Heart right ventricle (tissue), 16 donors: ENCODE measurements around the gene SNUPN. TPM values are rescaled to one million over a fixed set of nuclear protein-coding genes. Genes with fewer than 3 reads are reported as not detected.

Source experiments
- ATAC-seq, 8 donors: fragments of 200-7000 bp; cut with Tn5 transposase; one replicate each; pipeline ENCODE4 v1.9.1; 2020; ENCODE audit warnings: mild to moderate bottlenecking in 8 of 8, moderate library complexity in 8 of 8, moderate number of reproducible peaks in 1 of 8
- DNase-seq, 2 donors: peaks; one replicate each; pipeline ENCODE4 v3.0.0-alpha.2; 2020
- H3K27ac ChIP-seq, 10 donors: fragments of 200-600 bp; sonication (generic) in 2 of 10; one replicate each; pipeline versions ENCODE4 v1.5.0 to v1.8.0; 2020 to 2022; ENCODE audit warnings: mild to moderate bottlenecking in 3 of 10
- H3K27me3 ChIP-seq, 7 donors: fragments of 200-600 bp; one replicate each; pipeline ENCODE4 v1.8.0; 2021 to 2022; ENCODE audit warnings: mild to moderate bottlenecking in 2 of 7
- H3K36me3 ChIP-seq, 9 donors: fragments of 200-600 bp; sonication (generic) in 1 of 9; one replicate each; pipeline versions ENCODE4 v1.5.0 to v1.8.0; 2020 to 2022; ENCODE audit warnings: mild to moderate bottlenecking in 2 of 9
- H3K4me1 ChIP-seq, 9 donors: fragments of 200-600 bp; sonication (generic) in 1 of 9; one replicate each; pipeline versions ENCODE4 v1.5.0 to v1.8.0; 2020 to 2022; ENCODE audit warnings: mild to moderate bottlenecking in 4 of 9
- H3K4me3 ChIP-seq, 10 donors: fragments of 200-600 bp; sonication (generic) in 2 of 10; one replicate each; pipeline versions ENCODE4 v1.5.0 to v1.8.0; 2020 to 2022; ENCODE audit warnings: mild to moderate bottlenecking in 7 of 10, moderate library complexity in 2 of 10
- H3K9me3 ChIP-seq, 11 donors: fragments of 200-600 bp in 10 of 11; sonication (generic) in 2 of 11; one replicate each; pipeline versions ENCODE4 v1.5.0 to v1.8.0; 2013 to 2022; ENCODE audit warnings: mild to moderate bottlenecking in 2 of 11, control low read depth in 1 of 11, moderate library complexity in 1 of 11
- WGBS, 2 donors: extraction: QIAGEN DNeasy Blood & Tissue Kit; methylation state at CpG; one replicate each; pipeline ENCODE4 v1.1.7; 2013; ENCODE audit warnings: inconsistent platforms in 1 of 2; 5-methylcytosine and 5-hydroxymethylcytosine counted together
- intact Hi-C, 10 donors: fragments of 100-400 bp; cut with DNase I; formaldehyde crosslinking; loops; one replicate each; pipeline versions ENCODE4 v1.11.1 to v1.14.2; 2022
- polyA plus RNA-seq, 2 donors: library from polyadenylated mRNA; stranded (reverse); fragments of 200-250 nt; gene quantifications; one replicate each; pipeline ENCODE4 v1.2.3, GENCODE V29; 2013
- total RNA-seq, 10 donors: library from RNA; stranded (reverse); fragmentation: NEBNext Ultra II Directional in 3 of 10; extraction: Animal tissue kit (Norgen Biotek cat#: 25700) in 3 of 10; gene quantifications; one replicate each; pipeline versions ENCODE4 v1.2.1 to v1.2.4, GENCODE V29; 2021 to 2023
- TF ChIP-seq, protein P1 (sequence below), 9 donors: fragments of 200-600 bp; sonication (generic) in 2 of 9; IDR thresholded peaks; one replicate each; pipeline versions ENCODE4 v1.5.0 to v1.8.0; 2021 to 2022; ENCODE audit warnings: antibody characterized with exemption in 9 of 9, mild to moderate bottlenecking in 5 of 9, moderate library complexity in 1 of 9
- donor health status: Arrhythmogenic right ventricular cardiomyopathy.
- donor health status: ischemic (EF 13 %, LVEDD 7.1; RV severe dilation, severe dysfunction).
- donor health status: healthy with polysubstance abuse.
- donor health status: DM: no; HTN: yes; CAD: no.
- donor health status: DM: no; HTN: no; CAD: no.
- donor health status: ischemic (EF 25% LVEDD 6.9; RV normal size, moderate dysfunction).
- donor health status: ischemic (EF 25% LVEDD 5.7; RV mildly dilated, moderate dysfunction).
- donor health status: healthy.
- donor health status: DM: yes; HTN: yes; CAD: no.
- donor health status: Ischemic cardiomyopathy.
- donor health status: ischemic (EF 35%, LVEDD 5.7; RV mildly dilated, moderate dysfunction).
- donor health status: nonischemic (EF 11% LVEDD 7.7; RV severe dilation, severe dysfunction).
- donor health status: DM: yes; HTN: yes; CAD: no.
- donor health status: PGD.
- donor health status: ischemic (EF 29% LVEDD 5.4; RV normal size, mild dysfunction).
- donor health status: nonischemic (EF 23%, LVEDD 6.1; RV moderate dilation, normal function).

SNUPN gene
- total and polyA plus RNA-seq, 12 donors = 12.9 to 18.2 (median 16.1) TPM

DNA sequence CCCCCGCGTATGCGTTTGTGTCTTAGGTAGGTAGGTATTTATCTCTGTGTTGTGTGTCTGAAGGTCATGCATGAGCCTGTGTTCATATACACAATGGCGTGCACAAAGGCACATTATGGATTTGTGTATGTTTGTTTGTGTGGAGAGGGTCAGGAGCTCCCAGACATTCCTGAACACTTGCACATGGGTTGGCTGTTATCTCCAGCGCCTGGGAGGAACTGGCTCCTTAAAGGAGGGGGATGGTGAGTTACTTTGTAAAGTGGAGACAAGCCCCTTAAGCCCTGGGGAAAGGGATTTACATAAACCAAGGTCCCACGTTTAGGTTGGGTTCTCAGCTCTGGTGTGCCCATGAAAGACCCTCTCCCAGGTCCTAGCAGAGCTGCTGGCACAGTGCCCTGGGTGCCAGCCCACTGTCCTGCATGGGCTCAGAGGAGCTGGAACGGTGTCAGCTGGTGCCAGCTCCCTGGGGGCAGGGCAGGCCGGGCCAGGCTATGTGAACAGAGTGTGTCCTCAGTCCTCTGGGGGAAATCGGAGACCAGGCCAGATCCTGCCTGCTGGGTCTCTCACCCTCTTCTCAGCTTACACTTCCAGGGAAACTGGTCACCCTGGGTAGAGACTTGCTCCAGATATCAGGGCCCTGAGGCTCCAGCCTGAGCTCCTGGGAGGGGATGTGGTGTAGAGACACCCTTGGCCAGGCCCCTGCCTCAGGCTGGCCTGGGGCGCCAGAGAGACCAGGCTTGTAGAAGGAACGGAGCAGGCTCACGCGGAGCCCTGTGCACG, 47.3 kb upstream of the SNUPN start:
- intact Hi-C loops = loop anchor here in 3 of 10 donors (5.0 to 10.0 kb wide), 2 partner anchors 36 to 158 kb away; no protein-coding TSS in a partner anchor
- Histone ChIP-seq H3K4me1 (peaks cover 20 to 67% (median 37%) of the 10 kb centered on the region in 9 donors), H3K9me3 (no peaks in the 10 kb centered on the region), H3K36me3 (peaks cover 0 to 16% (median 0%) of the 10 kb centered on the region in 9 donors), H3K4me3 (peak overlapping the region in 1 of 10 donors; percentile 18), H3K27ac (peak overlapping the region in 9 of 10 donors; percentile 14 to 81 (median 79)), H3K27me3 (no peaks in the 10 kb centered on the region)
- TF ChIP-seq, protein P1, sequence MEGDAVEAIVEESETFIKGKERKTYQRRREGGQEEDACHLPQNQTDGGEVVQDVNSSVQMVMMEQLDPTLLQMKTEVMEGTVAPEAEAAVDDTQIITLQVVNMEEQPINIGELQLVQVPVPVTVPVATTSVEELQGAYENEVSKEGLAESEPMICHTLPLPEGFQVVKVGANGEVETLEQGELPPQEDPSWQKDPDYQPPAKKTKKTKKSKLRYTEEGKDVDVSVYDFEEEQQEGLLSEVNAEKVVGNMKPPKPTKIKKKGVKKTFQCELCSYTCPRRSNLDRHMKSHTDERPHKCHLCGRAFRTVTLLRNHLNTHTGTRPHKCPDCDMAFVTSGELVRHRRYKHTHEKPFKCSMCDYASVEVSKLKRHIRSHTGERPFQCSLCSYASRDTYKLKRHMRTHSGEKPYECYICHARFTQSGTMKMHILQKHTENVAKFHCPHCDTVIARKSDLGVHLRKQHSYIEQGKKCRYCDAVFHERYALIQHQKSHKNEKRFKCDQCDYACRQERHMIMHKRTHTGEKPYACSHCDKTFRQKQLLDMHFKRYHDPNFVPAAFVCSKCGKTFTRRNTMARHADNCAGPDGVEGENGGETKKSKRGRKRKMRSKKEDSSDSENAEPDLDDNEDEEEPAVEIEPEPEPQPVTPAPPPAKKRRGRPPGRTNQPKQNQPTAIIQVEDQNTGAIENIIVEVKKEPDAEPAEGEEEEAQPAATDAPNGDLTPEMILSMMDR (IDR thresholded peaks at IDR 0.05) = no peak
- DNase-seq (peak in 1 of 2 donors; percentile 50), ATAC-seq (peak; percentile 7 to 53 (median 28))
- WGBS, 2 donors = 32 to 35% methylated on average over 14 of the region's 14 CpGs

DNA sequence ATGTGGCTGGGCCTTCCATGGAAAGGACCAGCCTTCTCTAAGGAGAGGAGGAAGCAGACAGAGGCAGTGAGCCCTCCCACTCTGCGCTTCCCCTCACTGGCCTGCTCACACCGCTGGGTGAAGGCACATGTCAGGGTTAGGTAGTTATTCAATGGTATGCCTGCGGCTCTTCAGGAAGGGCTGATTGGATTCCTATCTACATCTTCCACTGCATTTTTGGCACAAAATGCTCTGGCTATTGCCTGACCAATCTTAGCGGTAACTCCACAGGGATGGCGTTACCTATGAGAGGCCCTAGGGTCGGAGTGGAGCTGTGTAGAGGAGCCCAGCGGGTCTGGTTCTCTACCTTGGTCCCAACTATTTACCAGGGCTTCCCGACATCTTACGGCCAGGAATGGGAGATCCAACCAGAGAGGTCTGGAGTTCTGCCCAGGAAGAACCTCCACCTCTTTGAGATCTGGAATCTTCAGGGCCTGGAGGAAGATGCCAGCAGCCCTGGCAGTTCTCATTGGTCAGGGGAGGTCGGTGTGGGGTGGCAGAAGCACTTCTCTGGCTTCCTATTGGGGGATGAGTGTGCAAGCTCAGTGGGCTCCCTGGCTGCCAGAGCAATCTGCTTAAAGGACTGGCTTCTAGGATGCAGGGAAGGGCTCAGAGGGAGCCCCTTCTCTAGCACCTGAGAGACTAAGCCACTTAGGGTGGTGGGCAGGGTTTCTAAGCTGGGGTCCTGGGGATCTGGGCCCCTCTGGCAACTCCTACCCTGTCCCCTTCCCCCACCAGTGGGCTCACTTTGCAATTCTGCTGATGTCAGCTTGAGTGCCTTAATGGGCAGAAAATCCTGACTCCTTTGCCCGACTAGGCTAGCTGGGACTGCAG, 46.4 kb upstream of the SNUPN start:
- intact Hi-C loops = loop anchor here in 3 of 10 donors (5.0 to 10.0 kb wide), 2 partner anchors 35 to 157 kb away; no protein-coding TSS in a partner anchor
- H3K9me3 ChIP-seq = no peaks in the 10 kb centered on the region
- no peaks in the 10 kb centered on the region for H3K27me3 ChIP-seq
- WGBS, 2 donors = 69 to 71% methylated on average over 11 of the region's 11 CpGs
- H3K27ac ChIP-seq = peak overlapping the region in 7 of 10 donors; percentile 43 to 80 (median 79)
- ATAC-seq = no peak
- no peak overlapping the region for H3K4me3 ChIP-seq
- H3K4me1 ChIP-seq = peaks cover 25 to 76% (median 41%) of the 10 kb centered on the region in 9 donors
- no peak for DNase-seq
- TF ChIP-seq, protein P1 (IDR thresholded peaks at IDR 0.05) = no peak
- peaks cover 0 to 15% (median 0%) of the 10 kb centered on the region in 9 donors for H3K36me3 ChIP-seq

DNA sequence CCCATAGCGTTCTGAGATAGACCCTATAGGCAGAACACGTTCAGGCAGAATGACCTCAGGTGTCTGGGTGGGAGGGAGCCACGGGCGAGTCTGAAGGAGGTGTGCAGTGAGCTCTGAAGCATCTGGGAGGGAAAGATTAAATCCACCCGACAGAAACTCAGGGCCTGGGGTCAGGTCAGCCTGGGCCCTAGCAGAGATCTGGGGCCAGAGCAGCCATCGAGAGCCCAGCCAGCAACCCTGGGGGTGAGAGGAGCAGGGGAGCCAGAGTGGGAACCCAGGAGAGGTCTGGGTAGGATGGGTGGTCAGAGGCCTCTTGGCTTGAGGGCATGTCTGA, 44.3 kb upstream of the SNUPN start:
- Histone ChIP-seq H3K27ac (no peak overlapping the region), H3K36me3 (no peaks in the 10 kb centered on the region), H3K4me3 (no peak overlapping the region), H3K27me3 (no peaks in the 10 kb centered on the region), H3K4me1 (peaks cover 29 to 76% (median 51%) of the 10 kb centered on the region in 9 donors), H3K9me3 (no peaks in the 10 kb centered on the region)
- TF ChIP-seq, protein P1 (IDR thresholded peaks at IDR 0.05) = no peak
- WGBS, 2 donors = 84 to 87% methylated on average over 6 of the region's 6 CpGs
- DNase-seq = no peak
- intact Hi-C loops = loop anchor here in 3 of 10 donors (5.0 to 10.0 kb wide), 2 partner anchors 33 to 155 kb away; no protein-coding TSS in a partner anchor
- no peak for ATAC-seq

DNA sequence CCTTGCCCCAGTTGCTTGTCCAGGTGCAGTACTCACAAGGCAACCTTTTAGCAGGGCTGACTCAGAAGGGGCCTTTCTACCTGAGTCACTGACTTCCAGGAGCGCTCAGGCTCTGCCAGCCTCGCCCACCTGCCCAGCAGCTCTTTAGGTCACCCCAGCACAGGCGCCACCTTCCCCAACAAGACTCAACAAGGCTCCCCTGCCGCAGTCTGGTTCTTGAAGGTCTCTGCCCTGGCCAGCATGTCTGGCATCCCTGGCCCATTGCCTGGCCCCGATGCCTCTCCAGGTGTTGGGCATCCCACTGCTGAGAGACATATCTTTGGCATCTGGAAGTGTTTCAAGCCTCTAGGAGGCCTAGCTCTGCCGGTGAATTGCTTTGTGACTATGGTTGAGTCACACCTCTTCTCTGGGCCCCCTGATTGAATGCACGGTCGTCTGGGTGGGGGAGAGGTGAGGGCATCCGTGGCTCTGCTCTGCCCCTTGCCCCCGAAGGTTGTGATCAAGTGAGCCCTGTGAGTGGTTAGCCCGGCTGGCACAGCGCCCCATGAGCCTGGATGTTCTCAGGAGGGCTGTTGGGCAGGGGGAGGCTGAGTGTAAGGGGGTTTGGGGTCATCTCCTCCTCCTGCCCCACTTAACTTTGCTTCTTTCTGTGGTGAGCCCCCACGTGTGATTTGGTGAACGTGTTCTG, 43.8 kb upstream of the SNUPN start:
- no peak overlapping the region for H3K4me3 ChIP-seq
- H3K27ac ChIP-seq = peak overlapping the region in 1 of 10 donors; percentile 6
- TF ChIP-seq, protein P1 (IDR thresholded peaks at IDR 0.05) = no peak
- no peaks in the 10 kb centered on the region for H3K36me3 ChIP-seq
- ATAC-seq = no peak
- H3K4me1 ChIP-seq = peaks cover 28 to 71% (median 46%) of the 10 kb centered on the region in 9 donors
- H3K27me3 ChIP-seq = no peaks in the 10 kb centered on the region
- intact Hi-C loops = no loop called here
- DNase-seq = no peak
- 80 to 85% methylated on average over 14 of the region's 14 CpGs for WGBS, 2 donors
- no peaks in the 10 kb centered on the region for H3K9me3 ChIP-seq
